SKM-1 treated with dmso at 0.1 percent for 144 hours (cell line): ENCODE results near the gene ARFGEF3.

ENCODE experiments used
- DNase-seq: peaks from one replicate; lab custom pipeline; 2025; ENCODE audit not compliant: unreplicated experiment; lab: John Stamatoyannopoulos, UW

The ARFGEF3 gene

DNA sequence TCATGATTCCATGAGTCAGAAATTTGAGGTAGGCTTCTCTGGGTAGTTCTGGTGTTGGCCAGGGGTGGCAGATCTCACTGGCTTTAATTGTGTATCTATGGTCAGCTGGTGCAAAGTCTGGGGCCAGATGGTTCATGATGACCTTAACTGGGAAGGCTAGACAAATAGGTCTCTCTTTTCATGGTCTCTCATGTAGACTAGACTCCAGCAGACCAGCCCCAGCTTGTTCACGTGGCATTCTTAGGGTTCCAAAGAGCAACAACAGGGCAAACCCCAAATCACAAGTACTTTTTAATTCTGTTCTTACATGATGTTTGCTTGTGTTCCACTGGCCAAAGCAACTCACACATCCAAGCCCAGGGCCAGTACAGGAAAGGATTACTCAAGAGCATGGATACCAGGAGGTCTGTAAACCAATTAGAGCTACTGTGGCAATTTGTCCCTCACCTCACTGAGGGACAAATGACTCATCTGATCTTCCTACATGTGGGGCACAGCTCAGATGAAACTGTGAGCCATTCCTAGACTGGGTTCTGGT lies 136.1 kb downstream of the ARFGEF3 start:
- no peak for DNase-seq

DNA sequence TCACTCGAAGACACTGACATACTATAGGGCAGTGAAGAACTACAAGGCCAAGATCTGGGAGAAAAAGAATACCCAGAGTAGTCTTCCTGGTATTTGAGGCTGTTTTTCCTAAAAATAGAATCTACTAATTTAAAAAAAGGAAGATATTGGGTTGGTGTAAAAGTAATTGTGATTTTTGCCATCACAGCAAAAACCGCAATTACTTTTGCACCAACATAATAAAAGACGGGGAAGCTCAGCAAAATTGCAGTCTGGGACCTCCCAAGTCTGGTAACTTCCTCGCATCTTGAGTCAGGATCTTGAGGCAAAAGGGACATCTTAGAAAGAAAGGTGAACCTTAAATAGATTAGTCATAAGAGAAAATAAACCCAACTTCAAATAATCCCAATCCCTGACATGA lies 138.7 kb downstream of the ARFGEF3 start:
- DNase-seq, result no peak

DNA sequence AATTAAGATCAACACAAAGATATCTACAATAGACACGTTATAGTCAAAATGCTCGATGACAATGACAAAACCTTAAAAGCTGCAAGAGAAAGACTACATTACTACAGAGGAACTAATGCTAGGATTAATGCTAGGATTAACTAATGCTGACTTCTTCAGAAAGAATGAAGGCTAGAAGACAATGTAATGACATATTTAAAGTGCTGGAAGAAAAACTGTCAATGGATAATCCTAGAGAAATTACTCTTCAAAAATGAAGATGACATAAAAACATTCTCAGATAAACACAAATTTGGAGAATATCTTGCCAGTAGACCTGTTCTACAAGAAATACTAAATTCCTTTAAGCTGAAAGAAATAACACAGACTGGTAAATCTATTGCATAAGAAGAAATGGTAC lies 140.8 kb downstream of the ARFGEF3 start:
- DNase-seq, result no peak

DNA sequence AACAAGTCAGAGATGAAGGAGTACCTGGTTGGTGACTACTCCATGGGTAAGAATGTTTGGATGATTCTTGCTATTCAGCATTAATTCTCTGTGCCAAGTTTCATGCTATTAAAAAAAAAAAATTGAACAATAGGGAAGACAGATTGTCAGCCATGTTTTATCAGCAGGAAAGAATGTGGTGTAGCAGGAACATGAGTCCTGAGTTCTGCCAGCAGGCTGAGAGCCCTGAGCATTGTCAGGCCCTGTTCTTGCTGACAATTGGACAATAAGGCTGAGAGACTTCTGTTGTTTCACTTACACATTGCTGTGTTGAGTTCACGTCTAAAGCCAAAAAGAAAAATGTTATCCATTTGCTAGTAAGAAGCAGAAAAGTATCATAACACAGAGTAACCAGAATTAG lies 145.6 kb downstream of the ARFGEF3 start:
- DNase-seq, result no peak

DNA sequence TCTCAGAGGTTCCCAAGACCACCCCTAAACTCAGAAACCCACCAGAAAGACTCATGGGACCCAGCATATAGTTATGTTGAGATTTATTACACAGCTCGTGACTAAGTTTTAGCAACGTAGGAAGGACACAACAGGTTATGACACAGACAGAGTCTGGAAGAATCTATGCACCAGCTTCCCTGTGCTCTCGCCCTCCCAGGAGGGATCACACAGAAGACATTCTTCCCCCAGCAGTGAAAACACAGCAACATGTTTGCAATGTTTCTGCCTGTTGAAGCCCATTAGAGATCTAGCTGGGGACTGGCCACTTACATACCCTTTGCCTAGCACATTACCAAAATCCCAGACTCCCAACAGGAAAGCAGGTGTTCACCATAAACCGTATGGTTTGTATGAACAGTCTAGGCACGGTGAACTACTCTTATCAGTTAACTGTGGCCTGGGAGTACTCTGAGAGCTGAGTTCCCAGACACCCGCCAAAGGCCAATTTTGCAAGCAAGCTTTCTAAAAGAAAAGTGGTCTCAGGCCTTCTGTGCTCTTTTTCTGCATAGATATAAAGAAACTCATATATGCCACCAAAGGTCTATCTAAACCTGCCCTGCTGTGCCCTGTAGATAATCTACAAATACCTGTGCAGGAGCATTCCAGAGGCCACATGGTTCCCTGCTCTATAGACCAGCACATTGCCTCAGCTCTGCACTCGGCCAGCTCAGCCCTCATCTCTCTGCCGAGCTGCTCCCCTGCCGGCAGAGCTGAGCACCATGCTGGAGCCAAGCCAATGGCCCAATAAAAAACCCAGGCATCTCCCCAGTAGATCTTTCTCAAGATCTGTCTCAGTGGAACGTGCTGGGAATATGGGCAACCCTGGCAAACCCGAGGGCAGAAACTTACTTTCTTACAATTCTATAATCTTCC lies 146.3 kb downstream of the ARFGEF3 start:
- DNase-seq, result no peak

DNA sequence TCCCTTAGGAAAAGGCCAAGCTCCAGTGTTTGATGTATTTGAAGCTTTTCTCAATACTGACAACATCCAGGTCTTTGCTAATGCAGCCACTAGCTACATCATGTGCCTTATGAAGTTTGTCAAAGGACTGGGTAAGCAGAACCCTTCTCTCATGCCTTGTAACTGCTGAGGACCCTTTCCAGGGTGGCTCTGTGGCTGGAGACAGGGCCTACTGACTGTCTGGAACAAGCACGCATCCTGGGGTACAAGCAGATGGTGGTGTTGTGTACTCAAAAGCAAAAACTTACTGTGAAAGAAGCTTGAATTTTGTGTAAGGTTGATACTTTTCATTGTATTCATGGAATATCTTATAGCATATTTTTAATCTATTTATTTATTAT lies 147.0 kb downstream of the ARFGEF3 start:
- DNase-seq, result no peak

DNA sequence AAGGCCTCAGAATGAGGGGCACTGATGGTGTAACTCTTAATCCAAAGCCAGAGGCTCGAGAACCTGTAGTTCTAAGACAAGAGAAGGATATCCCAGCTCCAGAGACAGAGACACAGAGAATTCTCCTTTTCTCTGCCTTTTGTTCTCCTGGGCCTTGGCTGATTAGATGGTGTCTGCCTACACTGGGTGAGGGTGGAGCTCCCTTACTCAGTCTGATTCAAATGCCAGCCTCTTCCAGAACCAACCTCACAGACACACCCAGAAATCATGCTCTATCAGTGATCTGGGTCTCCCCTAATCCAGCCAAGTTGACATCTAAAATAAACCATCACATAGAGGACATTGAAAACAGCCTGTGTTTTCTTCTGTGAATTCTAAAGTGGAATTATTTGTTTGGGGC lies 148.0 kb downstream of the ARFGEF3 start:
- DNase-seq, result no peak

DNA sequence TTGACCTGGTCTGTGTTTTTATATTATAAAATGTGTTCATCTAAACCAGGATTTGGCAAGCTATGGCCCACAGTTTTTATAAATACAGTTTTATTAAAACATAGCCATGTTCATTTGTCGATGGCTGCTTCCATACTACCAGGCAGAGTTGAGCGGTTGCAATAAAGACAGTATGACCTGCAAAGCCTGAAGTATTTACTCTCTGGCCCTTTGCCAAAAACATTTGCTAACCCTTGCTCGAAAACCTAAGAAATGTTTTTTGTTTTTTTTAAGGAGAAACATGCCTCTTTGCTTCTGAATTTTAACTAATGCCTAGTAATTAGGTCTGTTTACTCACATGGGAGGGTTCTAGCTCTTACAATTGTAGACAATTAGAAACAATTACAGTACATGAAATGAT lies 148.6 kb downstream of the ARFGEF3 start:
- DNase-seq, result no peak

DNA sequence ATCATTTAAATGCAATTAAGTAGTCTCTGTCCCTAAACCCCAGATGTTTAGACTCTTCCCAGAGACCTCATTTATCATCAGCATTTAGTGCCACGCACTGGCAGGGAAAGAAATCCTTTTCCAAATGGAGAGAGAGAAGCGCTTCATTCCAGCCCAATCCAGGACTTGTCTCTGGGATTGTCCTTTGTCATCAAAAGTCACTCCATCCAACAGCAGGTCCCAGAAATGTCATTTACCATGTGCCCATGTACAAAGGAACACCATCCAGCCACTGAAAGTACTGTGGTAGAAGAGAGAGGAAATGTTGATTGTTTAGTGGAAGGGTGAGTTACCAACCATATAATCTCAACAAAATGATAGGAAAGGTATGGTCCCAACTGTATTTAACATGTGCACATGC lies 149.1 kb downstream of the ARFGEF3 start:
- no peak for DNase-seq

DNA sequence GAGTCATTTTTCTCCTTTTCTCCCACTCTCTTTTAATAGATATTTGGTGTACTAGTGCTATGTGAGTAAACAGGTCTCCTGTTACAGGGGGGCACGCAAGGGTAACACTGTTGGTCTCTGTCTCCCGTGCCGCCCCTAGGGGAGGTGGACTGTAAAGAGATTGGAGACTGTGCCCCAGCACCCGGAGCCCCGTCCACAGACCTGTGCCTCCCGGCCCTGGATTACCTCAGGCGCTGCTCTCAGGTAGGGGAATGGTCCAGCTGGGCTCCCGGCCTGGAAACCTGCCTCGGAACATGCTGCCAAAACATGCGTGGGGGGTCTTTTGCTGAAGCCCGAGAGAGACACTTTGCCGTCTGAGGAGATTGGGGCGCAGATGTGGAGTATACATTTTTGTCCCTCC lies 149.5 kb downstream of the ARFGEF3 start:
- no peak for DNase-seq

DNA sequence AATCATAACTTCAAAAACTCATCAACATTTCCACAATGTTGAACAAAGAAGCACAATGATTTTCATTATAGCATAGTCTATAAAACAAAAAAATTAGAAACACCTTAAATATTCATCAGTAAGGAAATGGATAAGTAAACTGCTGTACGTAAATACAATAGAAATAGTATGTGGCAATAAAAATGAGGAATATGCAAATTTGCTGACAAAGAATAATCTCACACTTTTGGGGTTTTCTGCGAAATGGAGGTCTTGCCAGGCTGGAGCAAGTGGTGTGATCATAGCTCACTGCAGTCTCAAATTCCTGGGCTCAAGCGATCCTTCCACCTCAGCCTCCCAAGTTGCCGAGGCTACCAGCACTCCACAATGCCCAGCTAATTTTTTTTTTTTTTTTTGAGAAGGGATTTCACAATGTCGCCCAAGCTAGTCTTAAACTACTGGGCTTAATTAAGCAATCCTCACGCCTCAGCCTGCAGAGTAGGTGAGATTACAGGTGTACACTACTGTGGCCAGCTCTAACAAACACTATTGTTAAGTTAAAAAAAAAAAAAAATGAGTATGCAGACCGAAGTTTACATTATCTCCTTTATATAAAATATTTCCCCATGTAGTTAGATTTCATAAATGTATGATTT lies 157.1 kb downstream of the ARFGEF3 start:
- DNase-seq, result no peak

DNA sequence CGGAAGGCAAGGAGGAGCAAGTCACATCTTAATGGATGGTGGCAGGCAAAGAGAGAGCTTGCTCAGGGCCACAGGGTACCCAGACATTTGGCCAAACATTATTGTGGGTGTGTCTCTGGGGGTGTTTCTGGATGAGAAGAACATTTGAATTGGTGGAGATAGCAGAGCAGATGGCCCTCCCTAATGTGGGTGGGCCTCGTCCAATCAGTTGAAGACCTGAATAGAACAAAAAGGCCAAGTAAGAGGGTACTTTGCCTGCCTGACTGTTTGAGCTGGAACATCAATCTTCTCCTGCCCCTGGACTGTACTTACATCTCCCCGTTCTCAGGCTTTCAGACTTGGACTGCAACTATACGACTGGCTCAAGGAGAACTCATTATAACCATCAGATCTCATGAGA lies 160.2 kb downstream of the ARFGEF3 start:
- no peak for DNase-seq

DNA sequence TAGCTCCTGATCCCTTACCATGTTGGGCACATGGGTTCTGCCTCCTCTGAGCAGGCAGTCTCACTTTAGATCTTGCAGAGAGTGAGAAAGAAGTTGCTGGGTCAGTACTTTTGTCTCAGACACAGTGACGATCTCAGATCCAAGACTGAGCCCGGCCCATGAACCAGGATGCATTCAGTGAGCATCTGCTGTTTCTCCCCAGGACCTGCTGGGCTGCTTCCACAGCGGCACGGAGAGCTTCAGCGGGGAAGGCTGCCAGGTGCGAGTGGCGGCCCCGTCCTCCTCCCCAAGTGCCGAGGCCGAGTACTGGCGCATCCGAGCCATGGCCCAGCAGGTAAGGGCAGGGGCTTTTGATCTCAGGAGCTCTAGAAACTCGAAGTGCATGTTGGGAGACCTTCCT lies 162.1 kb downstream of the ARFGEF3 start:
- DNase-seq, result no peak

DNA sequence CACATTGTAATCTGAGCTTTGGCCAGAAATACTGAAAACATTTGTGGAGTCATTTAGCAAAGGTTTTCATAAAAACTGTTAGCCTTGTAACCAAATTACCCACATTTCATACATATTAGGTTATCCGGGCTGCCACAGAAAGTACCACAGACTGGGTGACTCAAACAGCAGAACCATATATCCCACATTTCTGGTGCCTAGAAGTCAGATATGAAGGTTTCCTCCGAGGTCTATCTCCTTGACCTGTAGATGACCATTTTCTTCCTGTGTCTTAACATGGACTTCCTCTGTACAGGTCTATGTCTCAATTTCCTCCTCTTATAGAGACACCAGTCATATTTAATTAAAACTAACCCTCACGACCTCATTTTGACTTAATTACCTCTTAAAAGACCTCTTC lies 166.5 kb downstream of the ARFGEF3 start:
- peak; percentile 47 for DNase-seq

DNA sequence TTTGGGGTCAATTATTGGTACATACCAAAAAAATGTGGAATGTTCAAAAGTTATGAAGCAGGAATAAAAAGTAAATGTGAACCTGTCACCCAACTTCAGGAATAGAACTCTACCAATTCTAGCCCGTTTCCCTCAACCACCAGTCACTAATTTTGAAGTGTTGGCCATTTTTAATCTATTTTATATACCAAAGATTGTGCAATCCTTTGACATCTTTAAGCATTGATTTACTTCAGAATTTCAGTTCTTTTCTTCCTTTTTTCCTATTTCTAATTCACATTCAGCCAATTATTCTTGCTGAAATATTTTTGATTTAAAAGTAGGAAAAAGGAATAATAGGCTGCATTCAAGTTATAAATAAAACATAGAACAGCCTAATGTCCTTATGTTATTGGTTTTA lies 169.0 kb downstream of the ARFGEF3 start:
- no peak for DNase-seq

DNA sequence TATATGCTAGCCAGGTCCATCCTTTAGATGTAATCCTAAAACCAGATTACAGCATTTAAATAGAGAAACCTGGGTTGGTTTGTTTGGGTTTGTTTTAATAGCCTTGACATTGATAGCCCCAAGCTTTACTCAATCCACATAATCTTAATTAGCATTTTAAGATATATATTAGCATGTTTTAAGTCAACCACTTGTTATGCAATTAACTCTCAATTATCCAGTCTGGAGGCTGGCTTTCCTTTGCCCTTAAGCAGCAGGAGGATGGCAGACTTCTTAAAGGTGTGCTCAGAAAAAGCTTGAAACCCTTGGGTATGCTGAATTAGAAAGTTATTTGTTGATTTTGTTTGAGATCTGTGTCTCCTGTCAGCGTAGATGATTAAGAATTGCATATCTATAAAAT lies 169.7 kb downstream of the ARFGEF3 start:
- DNase-seq, result no peak

DNA sequence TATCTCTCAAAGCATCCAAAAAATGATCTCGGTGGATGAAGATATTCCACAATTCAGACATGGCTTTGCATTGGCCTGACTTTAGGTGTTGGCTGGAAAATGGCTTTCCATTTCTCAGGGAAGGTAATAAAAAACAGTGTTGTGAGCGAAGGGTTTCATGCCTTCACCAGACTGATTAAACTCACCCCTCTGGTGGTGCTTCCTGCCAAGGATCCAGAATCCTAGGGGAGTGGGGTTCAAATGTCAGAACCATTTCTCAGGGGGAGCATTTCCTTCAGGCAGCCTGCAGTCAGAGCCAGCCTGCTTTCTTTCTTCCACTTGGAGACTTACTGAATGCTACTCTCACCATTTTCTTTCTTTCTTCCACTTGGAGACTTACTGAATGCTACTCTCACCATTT lies 170.2 kb downstream of the ARFGEF3 start:
- no peak for DNase-seq

DNA sequence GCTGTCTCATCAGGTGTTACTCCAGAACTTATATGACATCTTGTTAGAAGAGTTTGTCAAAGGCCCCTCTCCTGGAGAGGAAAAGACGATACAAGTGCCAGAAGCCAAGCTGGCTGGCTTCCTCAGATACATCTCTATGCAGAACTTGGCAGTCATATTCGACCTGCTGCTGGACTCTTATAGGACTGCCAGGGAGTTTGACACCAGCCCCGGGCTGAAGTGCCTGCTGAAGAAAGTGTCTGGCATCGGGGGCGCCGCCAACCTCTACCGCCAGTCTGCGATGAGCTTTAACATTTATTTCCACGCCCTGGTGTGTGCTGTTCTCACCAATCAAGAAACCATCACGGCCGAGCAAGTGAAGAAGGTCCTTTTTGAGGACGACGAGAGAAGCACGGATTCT lies 172.3 kb downstream of the ARFGEF3 start:
- DNase-seq, result no peak

DNA sequence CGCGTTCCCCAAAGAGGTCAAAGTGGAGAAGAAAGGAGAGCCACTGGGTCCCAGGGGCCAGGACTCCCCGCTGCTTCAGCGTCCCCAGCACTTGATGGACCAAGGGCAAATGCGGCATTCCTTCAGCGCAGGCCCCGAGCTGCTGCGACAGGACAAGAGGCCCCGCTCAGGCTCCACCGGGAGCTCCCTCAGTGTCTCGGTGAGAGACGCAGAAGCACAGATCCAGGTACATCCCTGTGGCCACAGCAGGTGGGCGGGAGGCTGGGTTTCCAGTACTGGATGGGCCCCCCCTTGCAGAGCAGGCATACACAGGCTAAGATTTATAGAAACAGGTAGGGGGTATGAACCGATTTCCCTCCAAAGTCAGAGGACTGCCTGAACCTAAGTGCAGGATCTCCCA lies 173.2 kb downstream of the ARFGEF3 start:
- DNase-seq, result no peak

DNA sequence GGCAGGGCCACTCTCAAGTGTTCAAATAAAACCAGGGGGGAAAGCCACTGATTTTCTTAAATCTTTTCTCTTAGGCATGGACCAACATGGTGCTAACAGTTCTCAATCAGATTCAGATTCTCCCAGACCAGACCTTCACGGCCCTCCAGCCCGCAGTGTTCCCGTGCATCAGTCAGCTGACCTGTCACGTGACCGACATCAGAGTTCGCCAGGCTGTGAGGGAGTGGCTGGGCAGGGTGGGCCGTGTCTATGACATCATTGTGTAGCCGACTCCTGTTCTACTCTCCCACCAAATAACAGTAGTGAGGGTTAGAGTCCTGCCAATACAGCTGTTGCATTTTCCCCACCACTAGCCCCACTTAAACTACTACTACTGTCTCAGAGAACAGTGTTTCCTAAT lies 174.5 kb downstream of the ARFGEF3 start:
- DNase-seq, result no peak

DNA sequence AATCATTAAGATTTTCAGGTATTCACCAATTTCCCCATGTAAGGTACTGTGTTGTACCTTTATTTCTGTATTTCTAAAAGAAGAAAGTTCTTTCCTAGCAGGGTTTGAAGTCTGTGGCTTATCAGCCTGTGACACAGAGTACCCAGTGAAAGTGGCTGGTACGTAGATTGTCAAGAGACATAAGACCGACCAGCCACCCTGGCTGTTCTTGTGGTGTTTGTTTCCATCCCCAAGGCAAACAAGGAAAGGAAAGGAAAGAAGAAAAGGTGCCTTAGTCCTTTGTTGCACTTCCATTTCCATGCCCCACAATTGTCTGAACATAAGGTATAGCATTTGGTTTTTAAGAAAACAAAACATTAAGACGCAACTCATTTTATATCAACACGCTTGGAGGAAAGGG lies 175.3 kb downstream of the ARFGEF3 start:
- DNase-seq, result no peak

DNA sequence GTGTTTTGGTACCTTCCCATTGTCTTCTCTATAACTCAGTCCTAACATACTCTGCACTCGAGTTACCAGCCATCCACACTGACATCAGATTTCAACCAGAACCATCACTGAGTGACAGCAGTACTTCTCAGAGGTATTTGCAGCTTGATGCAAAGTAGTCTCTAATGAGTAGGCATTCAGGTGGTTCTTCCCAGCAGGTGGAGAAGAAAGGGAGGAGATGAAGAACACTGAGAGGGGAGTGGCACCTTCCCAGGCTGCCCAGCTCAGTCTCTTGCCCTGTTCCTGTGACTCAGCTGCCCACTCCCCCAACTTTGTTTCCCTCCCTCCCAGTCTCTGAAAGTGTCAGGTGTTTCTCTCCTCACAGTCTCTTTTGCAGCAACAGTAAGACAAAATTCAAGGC lies 177.3 kb downstream of the ARFGEF3 start:
- DNase-seq, result no peak
